Glomerular endothelial cell (primary cell): Measurements from ENCODE around the gene PPP1CB. TPM values are rescaled to one million over a fixed set of nuclear protein-coding genes. Genes with fewer than 3 reads are reported as not detected.
A peak's percentile ranks its signal among the peaks of the same experiment; 100 is the strongest.
"Not testable (repeated sequence)": the region's sequence is repeated elsewhere in the genome, so short reads cannot be mapped to it uniquely, and the experiment has no call there.

ENCODE experiments used
- DNase-seq: peaks from one replicate; pipeline ENCODE4 v3.0.0-alpha.2; 2011; ENCODE audit warnings: low read depth, low spot score; ENCODE audit errors: extremely low read depth
- total RNA-seq: library from RNA; depleted of rRNA; stranded (reverse); fragments of >200 nt; gene quantifications from 2 replicates; pipeline ENCODE4 v1.2.3, GENCODE V29; 2015

PPP1CB gene
- total RNA-seq, 1 donor from 2014 or later = 101 TPM

- DNase-seq = no peak
These were observed 20.7 kb downstream of the PPP1CB start for GRCh38 chr2:28772351-28772750.

- DNase-seq = no peak
These were observed 24.8 kb downstream of the PPP1CB start for GRCh38 chr2:28776471-28776870.

- DNase-seq = no peak
These were observed 26.8 kb downstream of the PPP1CB start for GRCh38 chr2:28778392-28778791.

GRCh38 chr2:28779001-28779400 is 27.4 kb downstream of the PPP1CB start:
- no peak for DNase-seq

GRCh38 chr2:28780496-28780895 is 28.9 kb downstream of the PPP1CB start:
- no peak for DNase-seq

- DNase-seq = no peak
These were observed 30.8 kb downstream of the PPP1CB start for GRCh38 chr2:28782423-28782822.

GRCh38 chr2:28784570-28784969 is 32.9 kb downstream of the PPP1CB start:
- not testable (repeated sequence) for DNase-seq

GRCh38 chr2:28796620-28797019 is 45.0 kb downstream of the PPP1CB start:
- no peak for DNase-seq

- no peak for DNase-seq
These were observed 50.1 kb downstream of the PPP1CB start for GRCh38 chr2:28801726-28802125.

- DNase-seq = no peak
These were observed 51.4 kb downstream of the PPP1CB start for GRCh38 chr2:28802975-28803429.

- DNase-seq = no peak
These were observed 58.3 kb downstream of the PPP1CB start for GRCh38 chr2:28809927-28810326.

- peak; percentile 22 for DNase-seq
These were observed 59.0 kb downstream of the PPP1CB start, which contains the start of gene SPDYA for GRCh38 chr2:28810384-28811285. SPDYA (plus strand) TSS chr2:28810834; CDS start chr2:28816015, 5,181 bp downstream.

GRCh38 chr2:28818053-28818452 is 66.4 kb downstream of the PPP1CB start:
- DNase-seq = no peak

GRCh38 chr2:28821295-28821958 is 69.8 kb downstream of the PPP1CB start:
- peak; percentile 64 for DNase-seq

- DNase-seq = no peak
These were observed 70.4 kb downstream of the PPP1CB start for GRCh38 chr2:28822036-28822435.

- DNase-seq = no peak
These were observed 72.6 kb downstream of the PPP1CB start for GRCh38 chr2:28824207-28824606.

GRCh38 chr2:28824870-28825269 is 73.2 kb downstream of the PPP1CB start:
- DNase-seq = no peak

GRCh38 chr2:28828382-28828781 is 76.8 kb downstream of the PPP1CB start:
- DNase-seq = no peak

- no peak for DNase-seq
These were observed 82.3 kb downstream of the PPP1CB start for GRCh38 chr2:28833740-28834470.

- DNase-seq = no peak
These were observed 84.2 kb downstream of the PPP1CB start for GRCh38 chr2:28835781-28836180.

- no peak for DNase-seq
These were observed 87.3 kb downstream of the PPP1CB start for GRCh38 chr2:28838971-28839370.
